Choroid plexus epithelial cell (primary cell): ENCODE measurements around the gene ARMH1.

Source experiments
- DNase-seq: peaks from one replicate; pipeline ENCODE4 v3.0.0-alpha.2; 2010; ENCODE audit warnings: low read depth
- H3K4me3 ChIP-seq: 2 replicates; pipeline ENCODE4 v1.5.1; 2011; ENCODE audit warnings: low read depth, mild to moderate bottlenecking, control low read depth, low read length, moderate library complexity
- TF ChIP-seq, protein P1 (sequence below): conservative IDR thresholded peaks from 2 replicates; pipeline ENCODE4 v1.5.1; 2011; ENCODE audit warnings: low read depth, mild to moderate bottlenecking, control low read depth, inconsistent platforms, low read length, moderate library complexity

Gene ARMH1

GRCh38 chr1:44678120-44678519, 3.6 kb downstream of the ARMH1 start:
- TF ChIP-seq, protein P1, sequence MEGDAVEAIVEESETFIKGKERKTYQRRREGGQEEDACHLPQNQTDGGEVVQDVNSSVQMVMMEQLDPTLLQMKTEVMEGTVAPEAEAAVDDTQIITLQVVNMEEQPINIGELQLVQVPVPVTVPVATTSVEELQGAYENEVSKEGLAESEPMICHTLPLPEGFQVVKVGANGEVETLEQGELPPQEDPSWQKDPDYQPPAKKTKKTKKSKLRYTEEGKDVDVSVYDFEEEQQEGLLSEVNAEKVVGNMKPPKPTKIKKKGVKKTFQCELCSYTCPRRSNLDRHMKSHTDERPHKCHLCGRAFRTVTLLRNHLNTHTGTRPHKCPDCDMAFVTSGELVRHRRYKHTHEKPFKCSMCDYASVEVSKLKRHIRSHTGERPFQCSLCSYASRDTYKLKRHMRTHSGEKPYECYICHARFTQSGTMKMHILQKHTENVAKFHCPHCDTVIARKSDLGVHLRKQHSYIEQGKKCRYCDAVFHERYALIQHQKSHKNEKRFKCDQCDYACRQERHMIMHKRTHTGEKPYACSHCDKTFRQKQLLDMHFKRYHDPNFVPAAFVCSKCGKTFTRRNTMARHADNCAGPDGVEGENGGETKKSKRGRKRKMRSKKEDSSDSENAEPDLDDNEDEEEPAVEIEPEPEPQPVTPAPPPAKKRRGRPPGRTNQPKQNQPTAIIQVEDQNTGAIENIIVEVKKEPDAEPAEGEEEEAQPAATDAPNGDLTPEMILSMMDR = no peak
- no peak for DNase-seq
- no peak overlapping the region for H3K4me3 ChIP-seq

DNA sequence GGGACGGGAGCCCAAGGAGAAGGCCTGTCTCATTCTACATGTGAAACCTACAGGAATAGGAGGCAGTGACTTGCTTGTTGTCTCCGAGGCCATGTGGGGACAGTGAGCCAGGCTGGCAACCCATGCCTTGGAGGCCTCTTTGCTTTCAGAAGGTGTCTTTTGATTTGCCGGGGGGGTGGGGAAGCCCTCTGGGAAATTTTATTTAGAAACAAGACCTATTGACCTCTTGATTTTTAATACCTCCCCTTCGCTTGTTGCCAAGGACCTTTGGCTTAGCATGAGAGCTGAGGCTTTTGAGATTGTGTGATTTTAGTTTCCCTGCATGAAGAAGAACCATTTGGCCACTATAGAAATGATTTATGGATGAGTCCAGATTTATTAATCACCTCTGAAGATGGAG, 4.1 kb downstream of the ARMH1 start:
- H3K4me3 ChIP-seq = no peak overlapping the region
- no peak for DNase-seq
- TF ChIP-seq, protein P1 = no peak

DNA sequence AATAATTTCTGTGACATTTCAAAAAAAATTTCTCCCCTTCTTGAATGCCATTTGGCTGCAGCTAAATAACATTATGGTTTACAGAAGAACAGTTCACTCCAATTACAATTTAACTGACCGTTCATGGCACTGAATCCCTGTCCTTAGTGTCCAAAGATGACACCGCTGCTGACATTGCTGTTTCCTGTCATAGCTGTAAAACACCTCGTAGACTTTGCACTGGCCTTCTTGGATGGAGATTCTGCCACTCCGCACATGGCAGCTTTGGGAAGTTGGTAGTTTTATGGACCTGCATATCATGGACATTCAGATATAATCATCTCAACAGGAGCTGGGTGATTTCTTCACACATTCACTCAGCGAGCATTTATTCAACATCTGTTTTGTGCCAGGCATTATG, 5.0 kb downstream of the ARMH1 start:
- TF ChIP-seq, protein P1 = no peak
- DNase-seq = no peak
- H3K4me3 ChIP-seq = no peak overlapping the region

DNA sequence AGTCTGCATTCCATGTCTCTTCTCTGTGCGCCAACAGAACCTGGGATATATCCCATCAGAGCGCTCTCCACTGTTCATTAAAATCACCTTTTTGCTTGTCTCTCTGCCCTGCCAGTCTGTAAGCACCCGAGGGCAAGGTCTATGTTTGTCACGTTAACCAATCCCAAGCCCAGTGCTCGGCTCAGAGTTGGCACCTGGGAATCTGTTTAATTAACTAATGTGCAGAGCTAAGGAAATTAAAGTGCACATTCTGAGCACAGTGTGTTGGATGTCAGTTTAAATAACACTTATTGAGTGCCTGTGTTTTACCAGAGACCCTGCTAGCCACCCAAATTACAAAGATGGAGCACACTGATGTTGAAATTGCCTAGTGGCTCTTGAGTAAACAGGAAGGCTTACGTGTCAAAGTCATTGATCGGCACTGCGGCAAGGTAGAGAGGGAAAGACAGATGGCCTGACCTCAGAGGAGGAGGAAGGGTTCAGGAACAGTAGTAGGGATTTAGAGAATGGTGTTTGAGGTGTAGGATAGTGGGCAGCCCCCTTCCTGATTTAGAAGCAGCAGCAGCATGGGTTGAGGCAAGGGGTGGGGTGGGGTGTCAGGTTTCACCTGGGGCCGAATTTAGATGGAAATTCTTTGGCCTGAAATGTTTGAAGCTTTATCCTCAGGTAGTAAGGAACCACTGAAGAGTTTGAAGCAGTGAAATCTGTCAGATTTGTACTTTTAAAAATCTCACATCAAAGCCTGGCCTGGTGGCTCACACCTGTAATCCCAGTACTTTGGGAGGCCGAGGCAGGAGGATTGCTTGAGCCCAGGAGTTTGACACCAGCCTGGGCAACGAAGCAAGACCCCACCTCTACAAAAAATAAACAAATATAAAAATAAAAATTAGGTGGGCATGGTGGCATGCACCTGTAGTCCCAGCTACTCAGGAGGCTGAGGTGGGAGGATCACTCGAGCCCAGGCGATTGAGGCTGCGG, 7.7 kb downstream of the ARMH1 start:
- TF ChIP-seq, protein P1 = no peak

DNA sequence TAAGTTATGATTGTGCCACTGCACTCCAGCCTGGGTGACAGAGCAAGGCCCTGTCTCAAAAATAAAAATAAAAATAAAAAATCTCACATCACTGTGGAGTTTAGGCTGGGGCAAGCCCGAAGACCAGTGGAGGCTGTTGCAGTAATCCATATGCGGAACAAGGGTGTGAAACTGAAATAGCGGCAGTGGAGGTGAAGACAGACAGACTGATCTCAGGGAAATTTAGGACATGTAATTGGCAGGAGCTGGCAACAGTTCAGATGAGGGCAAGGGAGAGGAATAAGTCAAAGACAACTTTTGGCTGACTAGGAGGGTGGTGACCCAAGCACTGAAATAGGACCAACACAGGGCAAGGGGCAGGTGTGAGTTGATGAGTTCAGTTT, 8.4 kb downstream of the ARMH1 start:
- no peak for DNase-seq
- no peak overlapping the region for H3K4me3 ChIP-seq
- TF ChIP-seq, protein P1 = no peak

More for the DNA sequence above, 7.7 kb downstream of the ARMH1 start:
- DNase-seq = no peak
- no peak overlapping the region for H3K4me3 ChIP-seq

DNA sequence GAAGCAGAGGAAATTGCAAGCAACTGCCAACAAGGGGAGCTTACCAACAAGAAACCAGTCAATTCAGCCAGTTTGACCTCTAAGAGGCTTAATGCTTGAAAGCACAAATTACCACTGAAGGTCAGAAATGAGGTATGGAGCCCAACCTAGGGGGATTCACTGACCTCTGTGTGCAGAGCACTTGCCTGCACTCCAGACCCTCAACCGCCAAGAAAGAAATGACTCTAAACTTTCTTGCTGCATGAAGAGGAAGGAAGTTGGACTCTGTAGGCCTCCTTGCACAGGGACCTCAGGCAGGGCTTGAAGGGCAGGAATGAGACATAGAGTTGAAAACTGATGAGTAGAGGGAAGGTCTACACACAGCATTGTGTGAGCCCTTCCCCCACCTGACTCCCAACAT, 10.0 kb downstream of the ARMH1 start:
- H3K4me3 ChIP-seq = no peak overlapping the region
- DNase-seq = no peak
- TF ChIP-seq, protein P1 = no peak

DNA sequence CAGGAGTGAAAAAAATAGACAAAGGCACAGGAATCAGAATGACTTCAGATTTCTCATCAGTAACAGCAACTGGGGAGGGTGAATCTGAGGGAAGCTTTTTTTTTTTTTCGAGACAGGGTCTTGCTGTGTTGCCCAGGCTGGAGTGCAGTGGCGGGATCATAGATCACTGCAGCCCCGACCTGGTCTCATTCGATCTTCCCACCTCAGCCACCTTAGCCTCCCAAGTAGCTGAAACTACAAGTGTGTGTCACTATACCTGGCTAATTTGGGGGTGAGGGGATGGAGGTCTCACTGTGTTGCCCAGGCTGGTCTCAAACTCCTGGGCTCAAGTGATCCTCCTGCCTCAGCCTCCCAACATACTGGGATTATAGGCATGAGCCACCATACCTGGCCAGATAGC, 10.7 kb downstream of the ARMH1 start:
- DNase-seq = no peak
- TF ChIP-seq, protein P1 = no peak
- no peak overlapping the region for H3K4me3 ChIP-seq
